CD1c-positive myeloid dendritic cell (primary cell): ENCODE data around the gene GIMAP2.
A peak's percentile ranks its signal among the peaks of the same experiment; 100 is the strongest.
"Not testable (repeated sequence)": the region's sequence is repeated elsewhere in the genome, so short reads cannot be mapped to it uniquely, and the experiment has no call there.

Experiments used
- DNase-seq: peaks from one replicate; pipeline ENCODE4 v3.0.0-alpha.2; 2016; ENCODE audit errors: extremely low spot score

Gene GIMAP2

GRCh38 chr7:150676854-150677253, 8.7 kb upstream of the GIMAP2 start:
- DNase-seq, result not testable (repeated sequence)

- not testable (repeated sequence) for DNase-seq
Observed at GRCh38 chr7:150678601-150679000, 6.9 kb upstream of the GIMAP2 start.

- not testable (repeated sequence) for DNase-seq
Observed at GRCh38 chr7:150680364-150680763, 5.1 kb upstream of the GIMAP2 start.

GRCh38 chr7:150686030-150686631, 625 bp downstream of the GIMAP2 start:
- DNase-seq, result peak; percentile 56

- no peak for DNase-seq
Observed at GRCh38 chr7:150688630-150689029, 3.1 kb downstream of the GIMAP2 start.

GRCh38 chr7:150695654-150696053, 10.1 kb downstream of the GIMAP2 start:
- DNase-seq, result no peak

GRCh38 chr7:150703209-150703608, 17.7 kb downstream of the GIMAP2 start:
- DNase-seq, result no peak

GRCh38 chr7:150715293-150715692, 29.8 kb downstream of the GIMAP2 start:
- DNase-seq, result no peak

GRCh38 chr7:150715738-150716137, 30.2 kb downstream of the GIMAP2 start:
- DNase-seq, result no peak

- peak; percentile 72 for DNase-seq
Observed at GRCh38 chr7:150716368-150716767, 30.9 kb downstream of the GIMAP2 start, which contains the start of gene GIMAP1. Gene GIMAP1, plus strand, starts transcription at chr7:150716613. Its CDS starts 2,435 bp downstream, at chr7:150719048.

- no peak for DNase-seq
Observed at GRCh38 chr7:150716939-150717338, 31.4 kb downstream of the GIMAP2 start.

GRCh38 chr7:150717814-150718420, 32.4 kb downstream of the GIMAP2 start:
- DNase-seq, result peak; percentile 66

- no peak for DNase-seq
Observed at GRCh38 chr7:150719436-150719835, 33.9 kb downstream of the GIMAP2 start.

- no peak for DNase-seq
Observed at GRCh38 chr7:150719960-150720891, 34.7 kb downstream of the GIMAP2 start.

GRCh38 chr7:150721970-150722373, 36.5 kb downstream of the GIMAP2 start:
- DNase-seq, result no peak

- DNase-seq, result no peak
Observed at GRCh38 chr7:150722431-150722931, 37.0 kb downstream of the GIMAP2 start.

- no peak for DNase-seq
Observed at GRCh38 chr7:150723467-150723866, 38.0 kb downstream of the GIMAP2 start.

GRCh38 chr7:150727381-150727780, 41.9 kb downstream of the GIMAP2 start:
- DNase-seq, result no peak

- no peak for DNase-seq
Observed at GRCh38 chr7:150728011-150728410, 42.5 kb downstream of the GIMAP2 start.

GRCh38 chr7:150728609-150729008, 43.1 kb downstream of the GIMAP2 start:
- DNase-seq, result no peak

GRCh38 chr7:150731916-150732315, 46.4 kb downstream of the GIMAP2 start:
- no peak for DNase-seq

GRCh38 chr7:150732786-150733481, 47.4 kb downstream of the GIMAP2 start:
- no peak for DNase-seq
